K562 (cell line): ENCODE data around the gene PLPPR1. TPM values are rescaled to one million over a fixed set of nuclear protein-coding genes. Genes with fewer than 3 reads are reported as not detected.
A peak's percentile ranks its signal among the peaks of the same experiment; 100 is the strongest.

Experiments used
- ATAC-seq: fragments of 200-7000 bp; cut with Tn5 transposase; 3 replicates; pipeline ENCODE4 v1.9.1; 2020; ENCODE audit warnings: moderate library complexity
- BruUV-seq: library from RNA; stranded (reverse); fragments of 400-500 nt; replicated peaks from 2 replicates; lab custom pipeline; 2021; lab: Mats Ljungman, UMichigan
- CTCF ChIA-PET: fragments of 300-600 bp; formaldehyde crosslinking; extraction: SDS; loops from one replicate; lab custom pipeline; 2021; ENCODE audit warnings: low intra/inter-chr PET ratio; lab: Yijun Ruan, JAX
- POLR2A ChIA-PET: fragments of 300-600, 350-650 bp; sonication (Branson Sonifier 250); formaldehyde crosslinking; extraction: SDS; loops from one replicate; lab custom pipeline; 2021; ENCODE audit warnings: antibody characterized with exemption, inconsistent platforms; lab: Yijun Ruan, JAX
- DNase-seq, 4 experiments: peaks; one replicate each; pipeline versions ENCODE4 v3.0.0 to v3.0.0-alpha.2; 2011 to 2018; ENCODE audit warnings: low spot score in 3 of 4, mixed read lengths in 3 of 4; ENCODE audit errors: extremely low read depth in 1 of 4
- FAIRE-seq: peaks from 2 replicates; lab custom pipeline; 2011; peaks lifted over from hg19 to GRCh38; lab: Jason Lieb, UNC
- H2AFZ ChIP-seq: 2 replicates; pipeline ENCODE4 v1.6.0; 2011; ENCODE audit warnings: low read depth, low read length, control low read depth, inconsistent platforms
- H3K27ac ChIP-seq: fragments of 200-600 bp; 3 replicates; pipeline ENCODE4 v1.8.0; 2011; ENCODE audit warnings: low read depth, mild to moderate bottlenecking, control low read depth, inconsistent platforms, low read length, moderate library complexity, mixed read lengths; ENCODE audit errors: extremely low read depth
- H3K27me3 ChIP-seq, 2 experiments: fragments of 300-600 bp in 1 of 2; 2 replicates in 1 of 2; 3 replicates in 1 of 2; pipeline versions ENCODE4 v1.6.0 to v1.8.0; 2011; ENCODE audit warnings: inconsistent platforms in 2 of 2, low read length in 2 of 2, mild to moderate bottlenecking in 1 of 2, mixed read lengths in 1 of 2, moderate library complexity in 1 of 2; ENCODE audit not compliant: control insufficient read depth in 2 of 2, insufficient read depth in 2 of 2
- H3K36me3 ChIP-seq: fragments of 300-600 bp; 3 replicates; pipeline ENCODE4 v1.8.0; 2011; ENCODE audit warnings: mild to moderate bottlenecking, low read length, inconsistent platforms; ENCODE audit not compliant: control insufficient read depth, insufficient read depth
- H3K4me1 ChIP-seq, 2 experiments: fragments of 200-600 bp in 1 of 2; replicated peaks in 1 of 2; 2 replicates in 1 of 2; 3 replicates in 1 of 2; pipeline versions ENCODE4 v1.5.1 to v1.8.0; 2011; ENCODE audit warnings: inconsistent platforms in 2 of 2, low read length in 2 of 2, mild to moderate bottlenecking in 1 of 2, mixed read lengths in 1 of 2, moderate library complexity in 1 of 2; ENCODE audit not compliant: control insufficient read depth in 2 of 2, insufficient read depth in 2 of 2
- H3K4me2 ChIP-seq: 2 replicates; pipeline ENCODE4 v1.6.1; 2011; ENCODE audit warnings: low read length, control low read depth, inconsistent platforms, mixed read lengths; ENCODE audit not compliant: insufficient read depth
- H3K4me3 ChIP-seq: fragments of 200-600 bp; sonication (generic), shearing (Covaris generic); 2 replicates; pipeline ENCODE4 v1.5.1; 2016; ENCODE audit warnings: control low read depth, inconsistent platforms
- H3K79me2 ChIP-seq: fragments of 200-600 bp; 3 replicates; pipeline ENCODE4 v1.8.0; 2011; ENCODE audit warnings: low read length, inconsistent platforms; ENCODE audit not compliant: control insufficient read depth, insufficient read depth
- H3K9ac ChIP-seq, 2 experiments: 2 replicates each; pipeline versions ENCODE4 v1.6.0 to v1.6.1; 2011; ENCODE audit warnings: low read depth in 2 of 2, low read length in 2 of 2, control low read depth in 1 of 2, inconsistent platforms in 1 of 2, mild to moderate bottlenecking in 1 of 2, mixed read lengths in 1 of 2; ENCODE audit not compliant: insufficient read depth in 1 of 2
- H3K9me1 ChIP-seq: one replicate; pipeline ENCODE4 v1.6.0; 2011; ENCODE audit warnings: inconsistent platforms, mild to moderate bottlenecking, low read length, moderate library complexity; ENCODE audit not compliant: control insufficient read depth, insufficient read depth
- H3K9me3 ChIP-seq: replicated peaks from 2 replicates; pipeline ENCODE4 v1.5.1; 2011; ENCODE audit warnings: low read depth, low read length, inconsistent platforms; ENCODE audit not compliant: control insufficient read depth, insufficient read depth
- H4K20me1 ChIP-seq: replicated peaks from 2 replicates; pipeline ENCODE4 v1.6.1; 2011; ENCODE audit warnings: low read length, inconsistent platforms, mixed read lengths; ENCODE audit not compliant: control insufficient read depth, insufficient read depth
- EZH2 ChIP-seq: IDR thresholded peaks from 2 replicates; pipeline ENCODE4 v1.6.1; 2012; ENCODE audit warnings: low read depth, mild to moderate bottlenecking, inconsistent platforms, low read length, borderline replicate concordance
- POLR2AphosphoS5 ChIP-seq: IDR thresholded peaks from 2 replicates; pipeline ENCODE4 v1.6.1; 2011; ENCODE audit warnings: mild to moderate bottlenecking, low read depth, low read length, moderate library complexity; ENCODE audit not compliant: control insufficient read depth, insufficient read depth
- POLR3A ChIP-seq: IDR thresholded peaks from 2 replicates; pipeline ENCODE4 v1.6.1; 2011; ENCODE audit warnings: borderline replicate concordance, mild to moderate bottlenecking, moderate library complexity; ENCODE audit not compliant: insufficient read length, insufficient read depth; ENCODE audit errors: extremely low read depth
- TFE3 ChIP-seq: fragments of 450-650 bp; formaldehyde crosslinking; IDR thresholded peaks from 2 replicates; pipeline ENCODE4 v1.4.0; 2020; ENCODE audit warnings: mild to moderate bottlenecking, mixed read lengths
- WGBS: fragments of 100-300 bp; shearing (Covaris generic); methylation state at CpG from one replicate; pipeline ENCODE4 v1.1.6; 2016; ENCODE audit warnings: low coverage, mixed read lengths; ENCODE audit not compliant: insufficient coverage; ENCODE audit errors: missing lambda C conversion rate; 5-methylcytosine and 5-hydroxymethylcytosine counted together
- in situ Hi-C: fragments of 300-500 bp; cut with MboI; formaldehyde crosslinking; loops from 4 replicates; pipeline ENCODE4 v1.15.0; 2018; ENCODE audit warnings: inconsistent platforms, mixed read lengths
- intact Hi-C: fragments of 100-400 bp; cut with micrococcal nuclease; formaldehyde crosslinking; loops from 2 replicates; pipeline ENCODE4 v1.14.2; 2022
- polyA plus RNA-seq, 8 experiments: library from polyadenylated mRNA; depleted of rRNA in 4 of 8; stranded (reverse) in 5 of 8; unstranded in 3 of 8; fragments of >200 nt; fragmentation: Nextera tagmentation in 2 of 8; fragmentation: Illumina TruSeq in 1 of 8; extraction: Ambion mirVana in 2 of 8; extraction: Trizol in 1 of 8; gene quantifications; 2 replicates each; pipeline versions ENCODE4 v1.2.1 to v1.2.3, GENCODE V29; 2011 to 2014; ENCODE audit warnings: inconsistent platforms in 1 of 8, missing spikeins in 1 of 8
- total RNA-seq, 7 experiments: library from RNA; depleted of rRNA in 6 of 7; stranded (reverse); fragments of >200 nt in 6 of 7; fragmentation: Illumina TruSeq in 2 of 7; extraction: Trizol in 2 of 7; gene quantifications; 2 replicates each; pipeline versions ENCODE4 v1.2.1 to v1.2.3, GENCODE V29; 2011 to 2021; ENCODE audit warnings: low replicate concordance in 1 of 7

Gene PLPPR1
- total and polyA plus RNA-seq, 9 of the 15 experiments (the other 6 are each of a cell fraction or from before 2014, with no cell fraction given): not detected

GRCh38 chr9:101062686-101063085 is 34.2 kb downstream of the PLPPR1 start:
- Histone ChIP-seq H3K4me3 (no peak overlapping the region), H3K9me1 (no peaks in the 10 kb centered on the region), H3K4me1 (no peaks in the 10 kb centered on the region), H3K9me3 (no peaks in the 10 kb centered on the region; the same call in 1 of the 2 replicates), H3K27ac (no peak overlapping the region), H4K20me1 (no peaks in the 10 kb centered on the region), H3K27me3 (no peaks in the 10 kb centered on the region), H3K4me2 (no peak overlapping the region), H2AFZ (no peak overlapping the region), H3K79me2 (no peaks in the 10 kb centered on the region), H3K36me3 (no peaks in the 10 kb centered on the region), H3K9ac (no peak overlapping the region)
- ChIA-PET POLR2A (no interaction called here), CTCF (no interaction called here)
- WGBS: 5% methylated on average over 1 of the region's 1 CpG
- in situ Hi-C loops: no loop called here
- TF ChIP-seq TFE3 (CRISPR knock-in tag): peak; percentile 22; the same call in 1 of the 2 replicates
- TF ChIP-seq POLR3A: no peak
- no peak for TF ChIP-seq POLR2AphosphoS5
- no peak for TF ChIP-seq EZH2
- BruUV-seq: no TSS peak
- intact Hi-C loops: no loop called here
- ATAC-seq: no peak
- FAIRE-seq: no peak
- DNase-seq: no peak
